H9 (cell line): Measurements from ENCODE around the gene RXFP1. TPM values are rescaled to one million over a fixed set of nuclear protein-coding genes. Genes with fewer than 3 reads are reported as not detected.

Source experiments
- DNase-seq: peaks from one replicate; pipeline ENCODE4 v3.0.0-alpha.2; 2017
- H2AFZ ChIP-seq: one replicate; pipeline ENCODE4 v1.6.1; 2013; ENCODE audit warnings: mild to moderate bottlenecking, low read length, control low read depth, moderate library complexity
- H2AK5ac ChIP-seq: 2 replicates; pipeline ENCODE4 v1.6.1; 2013; ENCODE audit warnings: low read length, control low read depth, mixed read lengths; ENCODE audit not compliant: insufficient read length
- H2BK120ac ChIP-seq: one replicate; pipeline ENCODE4 v1.6.1; 2013; ENCODE audit warnings: low read depth, mild to moderate bottlenecking, low read length, control low read depth, inconsistent platforms; ENCODE audit not compliant: poor library complexity, severe bottlenecking
- H2BK12ac ChIP-seq: 2 replicates; pipeline ENCODE4 v1.6.1; 2013; ENCODE audit warnings: low read length, control low read depth, mixed read lengths, low read depth; ENCODE audit not compliant: insufficient read length
- H2BK15ac ChIP-seq: 2 replicates; pipeline ENCODE4 v1.6.1; 2013; ENCODE audit warnings: low read depth, low read length, control low read depth
- H2BK20ac ChIP-seq: one replicate; pipeline ENCODE4 v1.6.1; 2013; ENCODE audit warnings: low read depth, mild to moderate bottlenecking, low read length, control low read depth, inconsistent platforms; ENCODE audit not compliant: poor library complexity, severe bottlenecking
- H2BK5ac ChIP-seq: 2 replicates; pipeline ENCODE4 v1.6.1; 2013; ENCODE audit warnings: low read length, control low read depth, mixed read lengths; ENCODE audit not compliant: insufficient read length
- H3K14ac ChIP-seq: 2 replicates; pipeline ENCODE4 v1.6.1; 2013; ENCODE audit warnings: low read length, control low read depth; ENCODE audit not compliant: insufficient read depth
- H3K18ac ChIP-seq: 2 replicates; pipeline ENCODE4 v1.6.1; 2013; ENCODE audit warnings: low read depth, mild to moderate bottlenecking, mixed read lengths, low read length, control low read depth; ENCODE audit not compliant: insufficient read length
- H3K23ac ChIP-seq: 2 replicates; pipeline ENCODE4 v1.6.1; 2013; ENCODE audit warnings: low read length, control low read depth, mixed read lengths, low read depth; ENCODE audit not compliant: insufficient read length
- H3K23me2 ChIP-seq: 2 replicates; pipeline ENCODE4 v1.6.1; 2013; ENCODE audit warnings: low read depth, mild to moderate bottlenecking, mixed read lengths, low read length, control low read depth; ENCODE audit not compliant: insufficient read length, poor library complexity, severe bottlenecking
- H3K27ac ChIP-seq: 2 replicates; pipeline ENCODE4 v1.5.1; 2013; ENCODE audit warnings: low read length, control low read depth, mixed read lengths, low read depth; ENCODE audit not compliant: insufficient read length
- H3K27me3 ChIP-seq: 2 replicates; pipeline ENCODE4 v1.6.1; 2013; ENCODE audit warnings: low read length, control low read depth, inconsistent platforms; ENCODE audit not compliant: insufficient read depth
- H3K4ac ChIP-seq: 2 replicates; pipeline ENCODE4 v1.6.1; 2013; ENCODE audit warnings: low read depth, mild to moderate bottlenecking, control low read depth, inconsistent platforms, low read length, moderate library complexity
- H3K4me1 ChIP-seq: 2 replicates; pipeline ENCODE4 v1.6.1; 2013; ENCODE audit warnings: low read length, control low read depth, inconsistent platforms; ENCODE audit not compliant: insufficient read depth
- H3K4me2 ChIP-seq: 2 replicates; pipeline ENCODE4 v1.6.1; 2013; ENCODE audit warnings: low read length, control low read depth, mixed read lengths; ENCODE audit not compliant: insufficient read length, insufficient read depth
- H3K56ac ChIP-seq: 2 replicates; pipeline ENCODE4 v1.6.1; 2013; ENCODE audit warnings: low read depth, mild to moderate bottlenecking, mixed read lengths, low read length, control low read depth; ENCODE audit not compliant: insufficient read length
- H3K79me1 ChIP-seq: 2 replicates; pipeline ENCODE4 v1.6.1; 2013; ENCODE audit warnings: low read depth, mild to moderate bottlenecking, moderate library complexity, low read length, control low read depth, inconsistent platforms; ENCODE audit not compliant: insufficient read depth, poor library complexity, severe bottlenecking
- H3K79me2 ChIP-seq: 2 replicates; pipeline ENCODE4 v1.6.1; 2013; ENCODE audit warnings: low read length, control low read depth, inconsistent platforms; ENCODE audit not compliant: insufficient read depth
- H3K9ac ChIP-seq: 2 replicates; pipeline ENCODE4 v1.6.1; 2013; ENCODE audit warnings: low read length, control low read depth, mixed read lengths; ENCODE audit not compliant: insufficient read length; ENCODE audit errors: extremely low read depth
- H3K9me3 ChIP-seq: one replicate; pipeline ENCODE4 v1.6.1; 2013; ENCODE audit warnings: low read depth, low read length, inconsistent platforms; ENCODE audit not compliant: control insufficient read depth
- H3T11ph ChIP-seq: one replicate; pipeline ENCODE4 v1.6.1; 2013; ENCODE audit warnings: mild to moderate bottlenecking, low read length, control low read depth, inconsistent platforms
- H4K20me1 ChIP-seq: one replicate; pipeline ENCODE4 v1.6.1; 2013; ENCODE audit not compliant: control insufficient read depth, insufficient read length, insufficient read depth
- H4K5ac ChIP-seq: 2 replicates; pipeline ENCODE4 v1.6.1; 2013; ENCODE audit warnings: low read depth, mild to moderate bottlenecking, mixed read lengths, low read length, control low read depth; ENCODE audit not compliant: insufficient read length
- H4K8ac ChIP-seq: replicated peaks from 2 replicates; pipeline ENCODE4 v1.6.1; 2013; ENCODE audit warnings: low read length, control low read depth, mixed read lengths, low read depth; ENCODE audit not compliant: insufficient read length
- H4K91ac ChIP-seq: 2 replicates; pipeline ENCODE4 v1.6.1; 2013; ENCODE audit warnings: low read depth, mild to moderate bottlenecking, moderate library complexity, mixed read lengths, low read length, control low read depth; ENCODE audit not compliant: insufficient read length
- H3K27ac Mint-ChIP-seq, 3 experiments: 2 replicates in 2 of 3; 3 replicates in 1 of 3; pipeline ENCODE4 v1.8.0; 2020 to 2021; ENCODE audit warnings: mixed read lengths in 3 of 3, mild to moderate bottlenecking in 1 of 3, moderate library complexity in 1 of 3
- H3K27me3 Mint-ChIP-seq: 2 replicates; pipeline ENCODE4 v1.8.0; 2021; ENCODE audit warnings: low read depth, mild to moderate bottlenecking, moderate library complexity, mixed read lengths
- H3K36me3 Mint-ChIP-seq, 3 experiments: 2 replicates in 2 of 3; 3 replicates in 1 of 3; pipeline ENCODE4 v1.8.0; 2020 to 2021; ENCODE audit warnings: low read depth in 3 of 3, mixed read lengths in 3 of 3; ENCODE audit not compliant: insufficient read depth in 1 of 3
- H3K4me1 Mint-ChIP-seq, 2 experiments: 2 replicates each; pipeline ENCODE4 v1.8.0; 2020; ENCODE audit warnings: mixed read lengths in 2 of 2
- H3K4me3 Mint-ChIP-seq, 2 experiments: 2 replicates in 1 of 2; 3 replicates in 1 of 2; pipeline ENCODE4 v1.8.0; 2020 to 2021; ENCODE audit warnings: mild to moderate bottlenecking in 2 of 2, mixed read lengths in 2 of 2, moderate library complexity in 1 of 2
- H3K9me3 Mint-ChIP-seq, 2 experiments: 2 replicates in 1 of 2; 3 replicates in 1 of 2; pipeline ENCODE4 v1.8.0; 2020; ENCODE audit warnings: mild to moderate bottlenecking in 2 of 2, mixed read lengths in 2 of 2, moderate library complexity in 1 of 2
- WGBS: extraction: QIAGEN DNeasy Blood & Tissue Kit; methylation state at CpG from one replicate; pipeline ENCODE4 v1.1.7; 2013; ENCODE audit warnings: missing lambda C conversion rate, low lambda C conversion rate, mixed read lengths; ENCODE audit not compliant: insufficient read length; ENCODE audit errors: extremely low coverage; 5-methylcytosine and 5-hydroxymethylcytosine counted together
- total RNA-seq: library from RNA; stranded (reverse); gene quantifications from 2 replicates; pipeline ENCODE4 v1.2.1, GENCODE V29; 2021
- TF ChIP-seq, protein P1 (sequence below): fragments of 200-600 bp; sonication (generic); conservative IDR thresholded peaks from 3 replicates; pipeline ENCODE4 v1.8.0; 2021; ENCODE audit warnings: antibody characterized with exemption, mild to moderate bottlenecking

RXFP1 gene
- total RNA-seq, 1 experiment from 2014 or later: 0.17 TPM

DNA sequence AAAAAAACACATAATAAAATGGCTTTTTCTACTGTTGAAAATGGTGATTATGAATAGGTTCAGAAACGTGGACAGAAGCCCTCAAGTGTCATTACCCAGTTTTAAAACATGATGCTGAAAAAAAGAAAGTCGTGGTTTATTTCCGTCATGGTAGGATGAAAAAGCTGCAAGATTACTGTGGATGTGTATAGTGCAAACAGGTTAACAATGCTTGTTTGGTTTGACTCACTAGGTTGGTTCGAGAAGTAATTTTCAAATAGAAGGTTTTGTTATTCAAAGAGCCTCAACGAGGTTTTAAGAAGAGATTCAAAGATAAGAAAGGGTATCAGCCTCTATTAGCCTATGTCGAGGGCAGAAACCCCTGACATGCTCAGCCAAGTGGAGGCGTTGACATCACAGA, 2.5 kb upstream of the RXFP1 start:
- Histone ChIP-seq H3K4me2 (no peak overlapping the region), H4K91ac (no peak overlapping the region), H2AFZ (no peak overlapping the region), H3K4me1 (no peaks in the 10 kb centered on the region), H3T11ph (no peak overlapping the region), H4K5ac (no peak overlapping the region), H3K79me2 (no peaks in the 10 kb centered on the region), H2AK5ac (no peak overlapping the region), H2BK5ac (no peak overlapping the region), H4K20me1 (no peaks in the 10 kb centered on the region), H3K9me3 (no peaks in the 10 kb centered on the region), H3K23ac (no peak overlapping the region), H3K18ac (no peak overlapping the region), H2BK120ac (no peak overlapping the region), H3K27ac (no peak overlapping the region), H3K23me2 (no peaks in the 10 kb centered on the region), H3K79me1 (no peaks in the 10 kb centered on the region), H3K27me3 (no peaks in the 10 kb centered on the region), H3K9ac (no peak overlapping the region), H3K14ac (no peak overlapping the region), H2BK15ac (no peak overlapping the region), H4K8ac (no peak overlapping the region), H2BK20ac (no peak overlapping the region), H3K4ac (no peak overlapping the region), H3K56ac (no peak overlapping the region), H2BK12ac (no peak overlapping the region)
- DNase-seq: no peak
- no CpG with 5 or more reads among the region's 7 CpGs for WGBS
- H3K4me3 Mint-ChIP-seq: no peak overlapping the region
- H3K27ac Mint-ChIP-seq: no peak overlapping the region
- TF ChIP-seq, protein P1, sequence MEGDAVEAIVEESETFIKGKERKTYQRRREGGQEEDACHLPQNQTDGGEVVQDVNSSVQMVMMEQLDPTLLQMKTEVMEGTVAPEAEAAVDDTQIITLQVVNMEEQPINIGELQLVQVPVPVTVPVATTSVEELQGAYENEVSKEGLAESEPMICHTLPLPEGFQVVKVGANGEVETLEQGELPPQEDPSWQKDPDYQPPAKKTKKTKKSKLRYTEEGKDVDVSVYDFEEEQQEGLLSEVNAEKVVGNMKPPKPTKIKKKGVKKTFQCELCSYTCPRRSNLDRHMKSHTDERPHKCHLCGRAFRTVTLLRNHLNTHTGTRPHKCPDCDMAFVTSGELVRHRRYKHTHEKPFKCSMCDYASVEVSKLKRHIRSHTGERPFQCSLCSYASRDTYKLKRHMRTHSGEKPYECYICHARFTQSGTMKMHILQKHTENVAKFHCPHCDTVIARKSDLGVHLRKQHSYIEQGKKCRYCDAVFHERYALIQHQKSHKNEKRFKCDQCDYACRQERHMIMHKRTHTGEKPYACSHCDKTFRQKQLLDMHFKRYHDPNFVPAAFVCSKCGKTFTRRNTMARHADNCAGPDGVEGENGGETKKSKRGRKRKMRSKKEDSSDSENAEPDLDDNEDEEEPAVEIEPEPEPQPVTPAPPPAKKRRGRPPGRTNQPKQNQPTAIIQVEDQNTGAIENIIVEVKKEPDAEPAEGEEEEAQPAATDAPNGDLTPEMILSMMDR: no peak
- no peaks in the 10 kb centered on the region for H3K36me3 Mint-ChIP-seq
- H3K9me3 Mint-ChIP-seq: no peaks in the 10 kb centered on the region
- no peaks in the 10 kb centered on the region for H3K27me3 Mint-ChIP-seq
- H3K4me1 Mint-ChIP-seq: peaks cover 5 to 6% of the 10 kb centered on the region in 2 experiments
